Measurements from ENCODE around the gene MRPL23. TPM values are rescaled to one million over a fixed set of nuclear protein-coding genes. Genes with fewer than 3 reads are reported as not detected.

MRPL23 gene
- total and polyA plus RNA-seq, 2 donors (not counting 1 experiment from before 2014, with no cell fraction given) = 68.2 to 95.3 TPM

GRCh38 chr11:1952806-1953482 is 5.8 kb downstream of the MRPL23 start:
- Histone ChIP-seq H3K9me3 (ENCODE audit: control insufficient read depth, insufficient read depth, low read depth, low read length) (no peaks in the 10 kb centered on the region), H3K4me2 (ENCODE audit: extremely low read depth, insufficient read depth, low read length) (no peak overlapping the region), H3K4me3 (replicated peaks in 1 of 4; ENCODE audit: control extremely low read depth in 1 of 4, insufficient read depth in 1 of 4, low read depth in 3 of 4, low read length in 4 of 4) (no peak overlapping the region), H4K20me1 (ENCODE audit: control insufficient read depth, extremely low read depth, insufficient read depth, low read length) (no peaks in the 10 kb centered on the region), H2AFZ (ENCODE audit: low read length) (no peak overlapping the region), H3K27me3 (ENCODE audit: control insufficient read depth, insufficient read depth, low read length) (no peaks in the 10 kb centered on the region), H3K36me3 (ENCODE audit: control insufficient read depth, insufficient read depth, low read length) (no peaks in the 10 kb centered on the region), H3K27ac (ENCODE audit: insufficient read depth, low read length) (no peak overlapping the region), H3K79me2 (ENCODE audit: control insufficient read depth, insufficient read depth, low read length) (no peaks in the 10 kb centered on the region), H3K9ac (ENCODE audit: insufficient read depth, low read length) (no peak overlapping the region), H3K4me1 (ENCODE audit: control insufficient read depth, extremely low read depth, insufficient read depth, low read length) (no peaks in the 10 kb centered on the region)
- TF ChIP-seq EZH2 (IDR thresholded peaks at IDR 0.05; ENCODE audit: low read length, missing control alignments) (no peak), CTCF (conservative IDR thresholded peaks at IDR 0.05 in 1 of 2, IDR thresholded peaks at IDR 0.05 in 1 of 2; ENCODE audit: low read depth in 1 of 2, low read length in 2 of 2) (no peak)
- DNase-seq (ENCODE audit: low read depth in 2 of 2) = no peak

- Histone ChIP-seq H2AFZ (ENCODE audit: low read length) (no peak overlapping the region), H3K4me1 (ENCODE audit: control insufficient read depth, extremely low read depth, insufficient read depth, low read length) (no peaks in the 10 kb centered on the region), H3K79me2 (ENCODE audit: control insufficient read depth, insufficient read depth, low read length) (no peaks in the 10 kb centered on the region), H3K36me3 (ENCODE audit: control insufficient read depth, insufficient read depth, low read length) (no peaks in the 10 kb centered on the region), H3K4me3 (replicated peaks in 1 of 4; ENCODE audit: control extremely low read depth in 1 of 4, insufficient read depth in 1 of 4, low read depth in 3 of 4, low read length in 4 of 4) (no peak overlapping the region), H3K27ac (ENCODE audit: insufficient read depth, low read length) (no peak overlapping the region), H3K4me2 (ENCODE audit: extremely low read depth, insufficient read depth, low read length) (no peak overlapping the region), H4K20me1 (ENCODE audit: control insufficient read depth, extremely low read depth, insufficient read depth, low read length) (no peaks in the 10 kb centered on the region), H3K27me3 (ENCODE audit: control insufficient read depth, insufficient read depth, low read length) (no peaks in the 10 kb centered on the region), H3K9ac (ENCODE audit: insufficient read depth, low read length) (no peak overlapping the region), H3K9me3 (ENCODE audit: control insufficient read depth, insufficient read depth, low read depth, low read length) (no peaks in the 10 kb centered on the region)
- TF ChIP-seq EZH2 (IDR thresholded peaks at IDR 0.05; ENCODE audit: low read length, missing control alignments) = no peak
- TF ChIP-seq CTCF (conservative IDR thresholded peaks at IDR 0.05 in 1 of 2, IDR thresholded peaks at IDR 0.05 in 1 of 2; ENCODE audit: low read depth in 1 of 2, low read length in 2 of 2) = no peak
- DNase-seq (ENCODE audit: low read depth in 2 of 2) = no peak
Observed at GRCh38 chr11:1953489-1954266, 6.5 kb downstream of the MRPL23 start.

GRCh38 chr11:1958367-1958766 is 11.2 kb downstream of the MRPL23 start:
- Histone ChIP-seq H3K4me1 (ENCODE audit: control insufficient read depth, extremely low read depth, insufficient read depth, low read length) (no peaks in the 10 kb centered on the region), H3K9me3 (ENCODE audit: control insufficient read depth, insufficient read depth, low read depth, low read length) (no peaks in the 10 kb centered on the region), H3K27me3 (ENCODE audit: control insufficient read depth, insufficient read depth, low read length) (no peaks in the 10 kb centered on the region), H4K20me1 (ENCODE audit: control insufficient read depth, extremely low read depth, insufficient read depth, low read length) (no peaks in the 10 kb centered on the region), H3K27ac (ENCODE audit: insufficient read depth, low read length) (no peak overlapping the region), H3K4me2 (ENCODE audit: extremely low read depth, insufficient read depth, low read length) (no peak overlapping the region), H3K4me3 (replicated peaks in 1 of 4; ENCODE audit: control extremely low read depth in 1 of 4, insufficient read depth in 1 of 4, low read depth in 3 of 4, low read length in 4 of 4) (no peak overlapping the region), H3K79me2 (ENCODE audit: control insufficient read depth, insufficient read depth, low read length) (no peaks in the 10 kb centered on the region), H3K36me3 (ENCODE audit: control insufficient read depth, insufficient read depth, low read length) (no peaks in the 10 kb centered on the region), H3K9ac (ENCODE audit: insufficient read depth, low read length) (no peak overlapping the region), H2AFZ (ENCODE audit: low read length) (no peak overlapping the region)
- no peak for TF ChIP-seq CTCF (conservative IDR thresholded peaks at IDR 0.05 in 1 of 2, IDR thresholded peaks at IDR 0.05 in 1 of 2; ENCODE audit: low read depth in 1 of 2, low read length in 2 of 2)
- TF ChIP-seq EZH2 (IDR thresholded peaks at IDR 0.05; ENCODE audit: low read length, missing control alignments) = no peak
- DNase-seq (ENCODE audit: low read depth in 2 of 2) = no peak
